Measurements from ENCODE around the gene AIMP1.

DNA sequence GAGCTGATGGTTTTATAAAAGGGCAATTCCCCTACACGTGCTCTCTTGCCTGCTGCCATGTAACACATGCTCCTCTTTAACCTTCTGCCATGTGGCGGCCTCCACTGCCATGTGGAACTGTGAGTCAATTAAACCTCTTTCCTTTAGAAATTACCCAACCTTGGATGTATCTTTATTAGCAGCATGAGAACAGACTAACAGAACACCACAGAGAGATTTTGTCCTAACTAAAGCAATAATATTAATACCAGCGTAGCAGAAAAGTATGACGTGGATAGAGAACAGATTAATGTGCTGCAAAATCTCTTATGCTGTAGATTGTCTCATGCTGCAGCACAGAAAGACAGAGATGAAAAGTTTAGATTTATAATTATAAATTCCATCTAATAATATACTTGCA is 23.1 kb downstream of the AIMP1 start:
- TF ChIP-seq, protein P1, sequence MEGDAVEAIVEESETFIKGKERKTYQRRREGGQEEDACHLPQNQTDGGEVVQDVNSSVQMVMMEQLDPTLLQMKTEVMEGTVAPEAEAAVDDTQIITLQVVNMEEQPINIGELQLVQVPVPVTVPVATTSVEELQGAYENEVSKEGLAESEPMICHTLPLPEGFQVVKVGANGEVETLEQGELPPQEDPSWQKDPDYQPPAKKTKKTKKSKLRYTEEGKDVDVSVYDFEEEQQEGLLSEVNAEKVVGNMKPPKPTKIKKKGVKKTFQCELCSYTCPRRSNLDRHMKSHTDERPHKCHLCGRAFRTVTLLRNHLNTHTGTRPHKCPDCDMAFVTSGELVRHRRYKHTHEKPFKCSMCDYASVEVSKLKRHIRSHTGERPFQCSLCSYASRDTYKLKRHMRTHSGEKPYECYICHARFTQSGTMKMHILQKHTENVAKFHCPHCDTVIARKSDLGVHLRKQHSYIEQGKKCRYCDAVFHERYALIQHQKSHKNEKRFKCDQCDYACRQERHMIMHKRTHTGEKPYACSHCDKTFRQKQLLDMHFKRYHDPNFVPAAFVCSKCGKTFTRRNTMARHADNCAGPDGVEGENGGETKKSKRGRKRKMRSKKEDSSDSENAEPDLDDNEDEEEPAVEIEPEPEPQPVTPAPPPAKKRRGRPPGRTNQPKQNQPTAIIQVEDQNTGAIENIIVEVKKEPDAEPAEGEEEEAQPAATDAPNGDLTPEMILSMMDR (CRISPR knock-in tag; IDR thresholded peaks at IDR 0.05) = no peak
- TF ChIP-seq ZC3H4 (CRISPR knock-in tag; IDR thresholded peaks at IDR 0.05; ENCODE audit: borderline replicate concordance) = no peak
- TF ChIP-seq TARDBP (CRISPR knock-in tag; IDR thresholded peaks at IDR 0.05) = no peak

All from HepG2 (cell line).